NCI-H510A treated with DMSO at 0.1 percent for 48 hours (cell line): ENCODE data around the gene OR8D4.
"Not testable (repeated sequence)": the region's sequence is repeated elsewhere in the genome, so short reads cannot be mapped to it uniquely, and the experiment has no call there.

Experiments used
- DNase-seq: peaks from one replicate; lab custom pipeline; 2025; lab: John Stamatoyannopoulos, UW

OR8D4 gene

GRCh38 chr11:123901867-123902266 lies at the start of gene OR8D4:
OR8D4 (plus strand) TSS chr11:123902167; CDS start chr11:123906432, 4,265 bp downstream.
- no peak for DNase-seq

DNA sequence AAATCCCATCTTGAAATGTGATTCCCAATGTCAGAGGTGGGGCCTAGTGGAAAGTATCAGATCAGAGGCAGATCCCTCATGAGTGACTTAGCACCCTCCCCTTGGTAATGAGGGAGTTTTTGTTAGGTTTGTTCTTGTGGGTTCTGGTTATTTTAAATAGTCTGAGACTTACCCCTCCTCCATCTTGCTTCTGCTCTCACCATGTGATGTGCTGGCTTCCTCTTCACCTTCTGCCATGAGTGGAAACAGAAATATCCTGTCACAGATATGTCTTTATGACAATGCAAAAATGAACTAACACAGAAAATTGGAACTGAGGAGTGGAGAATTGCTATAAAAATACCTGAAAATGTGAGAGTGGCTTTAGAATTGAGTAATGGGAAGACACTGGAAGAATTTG lies 49.6 kb upstream of the OR8D4 start:
- no peak for DNase-seq

DNA sequence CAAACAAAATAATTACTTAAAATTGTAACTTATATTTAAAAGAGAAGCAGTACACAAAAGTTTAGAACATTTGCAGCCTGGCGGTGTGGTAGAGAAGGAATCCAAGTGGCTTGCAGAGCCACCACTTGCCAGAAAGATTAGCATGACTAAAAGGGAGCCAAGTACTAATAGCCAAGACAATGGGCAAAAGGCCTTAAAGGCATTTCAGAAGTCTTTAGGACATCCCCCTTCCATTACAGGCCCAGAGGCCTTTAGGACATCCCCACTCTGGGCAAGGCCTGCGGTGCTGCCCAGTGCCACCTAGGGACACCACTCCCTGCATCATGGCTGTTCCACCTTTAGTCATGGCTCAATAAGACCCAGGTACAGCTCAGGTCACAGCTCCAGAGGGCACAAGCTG lies 48.9 kb upstream of the OR8D4 start:
- no peak for DNase-seq

DNA sequence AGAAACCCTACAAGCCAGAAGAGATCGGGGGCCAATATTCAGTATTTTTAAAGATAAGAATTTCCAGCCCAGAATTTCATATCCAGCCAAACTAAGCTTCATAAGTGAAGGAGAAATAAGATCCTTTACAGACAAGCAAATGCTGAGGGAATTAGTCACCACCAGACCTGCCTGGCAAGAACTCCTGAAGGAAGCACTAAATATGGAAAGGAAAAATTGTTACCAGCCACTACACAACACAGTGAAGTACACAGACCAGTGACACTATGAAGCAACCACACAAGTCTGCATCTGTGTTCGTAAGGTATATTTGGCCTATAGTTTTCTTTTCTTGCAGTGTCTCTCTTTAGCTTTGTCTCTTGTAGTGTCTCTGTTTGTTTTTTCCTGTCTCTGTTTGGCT lies 45.5 kb upstream of the OR8D4 start:
- no peak for DNase-seq

DNA sequence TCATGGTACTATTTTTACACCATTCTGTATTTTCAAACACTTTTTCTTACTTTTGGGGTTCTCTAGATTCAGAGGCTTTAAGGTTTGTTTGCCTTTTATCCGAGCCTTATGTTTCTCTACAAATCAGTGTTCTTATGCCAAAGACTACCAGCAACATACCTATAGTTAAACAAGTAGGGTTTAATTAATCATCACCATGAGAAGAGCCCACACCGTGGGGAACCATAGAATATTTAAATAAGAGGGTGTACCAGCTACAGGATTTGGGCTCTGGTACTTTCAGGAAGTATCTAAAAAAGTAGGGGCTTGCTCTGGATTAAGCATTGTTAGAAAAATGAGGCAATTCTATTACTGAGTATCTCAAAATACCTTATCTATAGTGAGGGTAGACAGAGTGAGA lies 42.2 kb upstream of the OR8D4 start:
- DNase-seq: no peak

- not testable (repeated sequence) for DNase-seq
These were observed 36.7 kb upstream of the OR8D4 start for GRCh38 chr11:123865293-123865692.

DNA sequence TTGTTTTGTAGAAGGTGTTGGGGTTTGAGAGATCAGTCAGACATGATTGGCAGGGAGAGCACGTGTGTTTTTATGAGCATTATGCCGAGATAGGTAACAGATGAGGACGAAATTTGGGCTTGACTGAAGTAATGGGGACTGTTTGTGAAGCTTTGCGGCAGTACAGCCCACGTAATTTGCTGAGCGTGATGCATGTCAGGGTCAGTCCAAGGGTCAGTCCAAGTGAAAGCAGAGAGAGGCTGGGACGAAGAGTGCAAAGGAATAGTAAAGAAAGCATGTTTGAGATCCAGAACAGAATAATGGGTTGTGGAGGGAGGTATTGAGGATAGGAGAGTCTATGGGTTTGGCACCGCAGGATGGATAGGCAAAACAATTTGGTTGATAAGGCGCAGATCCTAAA lies 34.2 kb upstream of the OR8D4 start:
- DNase-seq: not testable (repeated sequence)

GRCh38 chr11:123880912-123881311 lies 21.1 kb upstream of the OR8D4 start:
- no peak for DNase-seq

DNA sequence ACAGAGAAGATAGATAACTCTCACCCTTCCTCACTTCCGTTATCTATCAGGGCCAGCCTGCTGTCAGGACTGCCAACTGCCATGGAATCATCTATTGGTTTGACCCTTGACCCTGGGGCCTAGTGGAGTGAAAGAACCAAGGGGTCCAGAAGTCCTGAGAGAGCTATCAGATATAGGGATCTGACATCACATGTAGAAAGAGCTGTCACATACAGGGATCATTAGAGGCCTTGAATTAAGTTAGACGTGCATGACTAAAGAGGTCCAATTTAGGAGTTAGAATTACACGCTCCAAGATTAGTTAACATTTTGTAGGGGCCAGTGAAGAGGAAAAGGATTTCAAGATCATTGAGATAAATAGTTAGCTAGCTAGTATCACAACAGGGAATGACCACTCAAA lies 16.4 kb upstream of the OR8D4 start, which contains the start of gene TMEM225:
Gene TMEM225, minus strand, starts transcription at position 101 of the 400 bp plus-strand sequence. CDS start 245 bp downstream, outside the sequence.
- DNase-seq: no peak

DNA sequence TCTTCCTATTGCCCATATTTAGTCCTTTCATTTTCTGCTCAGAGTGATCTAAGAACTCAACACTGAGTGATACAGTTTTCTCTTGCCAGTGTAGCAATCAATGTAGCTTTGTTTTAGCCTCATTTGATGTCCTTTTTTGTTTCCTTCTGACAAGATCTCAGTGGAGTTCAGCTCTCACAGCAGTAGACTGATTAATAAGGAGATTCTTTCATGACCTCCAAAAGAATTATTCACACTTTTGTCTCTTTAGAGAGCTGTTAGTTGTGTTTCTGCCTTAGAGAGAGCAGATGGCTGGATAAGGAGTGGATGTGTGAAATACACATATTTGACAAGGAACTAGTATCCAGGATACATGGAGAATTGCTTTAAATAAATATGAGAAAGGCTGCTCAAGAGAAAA lies 9.9 kb upstream of the OR8D4 start:
- DNase-seq: no peak

DNA sequence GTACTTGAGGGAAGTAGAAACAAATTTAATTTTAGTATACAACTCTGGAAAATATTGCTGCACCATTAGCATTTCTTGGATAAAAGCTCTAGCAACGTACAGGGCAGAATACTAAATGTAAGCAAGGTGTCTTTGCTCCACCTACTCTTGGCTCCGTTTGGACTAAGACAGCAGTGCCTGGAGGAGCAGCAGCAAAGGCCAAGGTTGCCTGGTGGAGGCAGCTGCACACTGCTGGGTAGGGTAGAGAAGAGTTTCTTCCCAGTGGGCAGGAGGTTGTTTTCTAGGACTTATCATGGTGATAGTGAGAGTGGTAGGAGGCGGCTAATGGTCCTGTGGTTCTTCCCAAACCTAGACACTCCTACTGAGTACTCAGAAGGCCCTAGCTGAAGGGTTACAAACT lies 2.2 kb upstream of the OR8D4 start:
- DNase-seq: no peak

- DNase-seq: no peak
These were observed 2.0 kb downstream of the OR8D4 start for GRCh38 chr11:123903932-123904331.

DNA sequence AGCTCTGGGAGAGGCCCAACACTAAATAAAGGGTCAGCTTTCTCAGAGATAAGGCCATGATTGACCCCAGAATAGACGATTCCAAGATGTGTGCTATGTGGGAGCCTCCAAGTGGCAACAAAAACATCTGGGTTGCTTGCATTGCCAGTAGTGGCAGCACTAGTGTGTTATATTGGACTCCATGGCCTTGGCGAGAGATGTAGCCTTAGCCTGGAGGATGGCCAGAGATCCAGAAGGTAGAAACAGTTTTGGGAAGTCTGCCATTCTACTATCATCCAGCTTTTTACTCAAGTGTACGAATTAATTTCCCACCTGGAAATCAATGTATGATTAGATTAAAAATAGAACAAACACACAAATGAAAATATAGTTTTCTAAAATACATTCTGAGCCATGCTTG lies 3.0 kb downstream of the OR8D4 start:
- no peak for DNase-seq

DNA sequence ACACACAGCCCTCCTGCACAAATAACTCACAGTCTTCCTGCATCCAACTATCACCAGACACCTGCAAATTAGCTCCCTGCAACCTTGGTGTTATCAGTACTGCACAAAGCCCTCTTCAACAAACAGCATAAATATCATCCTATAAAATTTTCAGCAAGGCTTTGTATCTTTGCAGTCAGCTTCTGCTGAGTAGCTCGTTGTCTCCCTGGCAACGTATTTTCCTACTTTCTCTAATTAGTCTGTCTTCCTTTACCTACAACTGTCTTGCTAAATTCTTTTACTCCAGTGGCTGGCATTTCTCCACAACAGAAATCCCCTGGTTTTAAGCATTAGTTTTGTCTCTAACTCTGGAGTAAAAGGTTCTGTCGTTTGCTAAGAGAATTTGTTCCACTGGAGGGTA lies 3.9 kb downstream of the OR8D4 start:
- DNase-seq: no peak

DNA sequence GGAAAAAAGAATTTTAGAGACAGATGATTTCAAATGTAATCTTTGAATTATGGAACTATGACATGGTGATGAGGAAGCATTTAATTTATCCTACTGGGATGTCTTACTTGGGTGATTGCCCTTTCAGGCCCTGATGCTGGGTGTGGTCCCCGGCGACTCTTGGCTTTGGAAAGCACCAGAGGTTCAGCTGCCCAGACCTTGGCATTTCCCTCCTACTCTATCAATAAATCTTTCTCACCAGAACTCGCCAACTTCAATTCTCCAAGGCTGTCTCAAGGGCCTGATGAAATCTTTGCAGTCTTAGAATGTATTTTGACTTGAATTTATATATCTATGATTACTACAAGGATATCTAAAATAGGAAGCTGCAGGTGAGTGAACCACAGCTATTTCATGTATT lies 19.0 kb downstream of the OR8D4 start:
- no peak for DNase-seq

DNA sequence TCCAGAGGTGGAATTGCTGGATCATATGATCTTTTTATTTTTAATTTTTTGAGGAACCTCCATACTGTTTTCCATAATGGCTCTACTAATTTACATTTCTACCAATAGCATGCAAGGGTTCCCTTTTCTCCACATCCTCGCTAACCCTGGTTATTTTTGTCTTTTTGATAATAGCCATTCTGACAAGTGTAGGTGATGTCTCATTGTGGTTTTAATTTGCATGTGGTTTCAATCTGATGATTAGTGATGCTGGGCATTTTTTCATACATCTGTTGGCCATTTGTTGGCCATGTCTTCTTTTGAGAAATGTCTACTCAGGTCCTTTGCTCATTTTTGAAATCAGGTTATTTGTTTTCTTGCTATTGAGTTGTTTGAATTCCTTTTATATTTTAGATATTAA lies 22.1 kb downstream of the OR8D4 start:
- no peak for DNase-seq

- DNase-seq: no peak
These were observed 37.4 kb downstream of the OR8D4 start, which contains the start of gene OR4D5 for GRCh38 chr11:123939317-123939716. OR4D5 (plus strand) TSS chr11:123939617; CDS start chr11:123939617, 0 bp downstream.

GRCh38 chr11:123942413-123942812 lies 40.4 kb downstream of the OR8D4 start:
- DNase-seq: no peak

DNA sequence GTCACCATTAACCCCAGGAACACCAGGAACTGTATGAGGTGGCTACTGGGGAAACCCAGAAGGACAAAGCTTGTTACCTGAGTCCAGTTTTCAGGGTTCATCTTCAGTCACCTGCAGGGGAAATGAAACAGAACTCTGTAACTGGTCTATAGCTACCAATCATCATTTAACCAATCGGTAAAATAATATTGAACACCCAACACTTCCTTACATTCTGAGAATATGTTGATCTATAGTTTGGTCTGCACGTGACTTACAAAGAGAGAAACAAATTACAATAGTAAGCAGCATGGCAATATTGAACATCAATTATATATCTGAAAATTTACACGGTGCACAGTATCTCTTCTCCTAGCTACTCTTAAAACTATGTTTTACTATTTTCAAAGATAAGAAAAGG lies 41.8 kb downstream of the OR8D4 start, which contains the start of gene OR6T1:
Gene OR6T1, minus strand, starts transcription at position 101 of the 400 bp plus-strand sequence. Its CDS starts 0 bp downstream, at position 101.
- DNase-seq: no peak

DNA sequence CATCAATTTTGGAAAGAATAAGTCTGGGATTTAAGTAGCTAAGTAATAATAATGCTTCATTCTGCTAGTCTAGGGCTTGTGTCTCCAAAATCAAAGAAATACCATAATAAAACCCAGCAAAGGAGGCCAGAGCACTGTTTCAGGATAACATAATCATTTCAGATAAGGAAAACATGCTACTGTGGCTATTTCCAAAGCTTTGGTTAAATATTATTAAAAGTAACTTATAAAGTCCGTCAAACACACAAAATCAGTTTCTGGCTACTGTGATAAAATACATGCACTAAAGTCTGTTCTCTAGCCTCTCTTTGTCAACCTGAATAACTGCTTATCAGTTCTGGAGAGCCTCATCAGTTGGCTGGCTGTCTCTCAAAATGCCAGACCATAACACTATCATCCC lies 43.2 kb downstream of the OR8D4 start:
- no peak for DNase-seq

GRCh38 chr11:123956752-123957151 lies 54.8 kb downstream of the OR8D4 start:
- DNase-seq: no peak
